ENCODE data around the gene DOP1B.

DNA sequence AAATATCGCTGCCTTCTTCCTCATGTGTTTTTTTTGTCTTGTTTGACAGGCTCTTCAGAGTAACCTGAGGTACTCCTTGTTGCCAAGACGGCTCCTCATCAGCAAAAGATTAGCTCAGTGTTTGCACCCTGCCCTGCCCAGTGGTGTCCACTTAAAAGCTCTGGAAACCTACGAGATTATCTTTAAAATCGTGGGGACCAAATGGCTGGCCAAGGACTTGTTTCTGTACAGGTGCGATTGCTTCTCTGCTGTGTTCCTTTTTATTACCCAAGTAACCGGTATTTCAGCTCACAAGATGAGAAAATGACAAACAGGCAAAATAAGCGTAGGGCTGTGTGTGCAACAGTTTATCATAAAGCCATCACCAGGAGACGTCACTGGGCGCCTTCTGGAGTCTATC lies 42.4 kb downstream of the DOP1B start:
- TF ChIP-seq, protein P1, sequence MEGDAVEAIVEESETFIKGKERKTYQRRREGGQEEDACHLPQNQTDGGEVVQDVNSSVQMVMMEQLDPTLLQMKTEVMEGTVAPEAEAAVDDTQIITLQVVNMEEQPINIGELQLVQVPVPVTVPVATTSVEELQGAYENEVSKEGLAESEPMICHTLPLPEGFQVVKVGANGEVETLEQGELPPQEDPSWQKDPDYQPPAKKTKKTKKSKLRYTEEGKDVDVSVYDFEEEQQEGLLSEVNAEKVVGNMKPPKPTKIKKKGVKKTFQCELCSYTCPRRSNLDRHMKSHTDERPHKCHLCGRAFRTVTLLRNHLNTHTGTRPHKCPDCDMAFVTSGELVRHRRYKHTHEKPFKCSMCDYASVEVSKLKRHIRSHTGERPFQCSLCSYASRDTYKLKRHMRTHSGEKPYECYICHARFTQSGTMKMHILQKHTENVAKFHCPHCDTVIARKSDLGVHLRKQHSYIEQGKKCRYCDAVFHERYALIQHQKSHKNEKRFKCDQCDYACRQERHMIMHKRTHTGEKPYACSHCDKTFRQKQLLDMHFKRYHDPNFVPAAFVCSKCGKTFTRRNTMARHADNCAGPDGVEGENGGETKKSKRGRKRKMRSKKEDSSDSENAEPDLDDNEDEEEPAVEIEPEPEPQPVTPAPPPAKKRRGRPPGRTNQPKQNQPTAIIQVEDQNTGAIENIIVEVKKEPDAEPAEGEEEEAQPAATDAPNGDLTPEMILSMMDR (conservative IDR thresholded peaks at IDR 0.05; ENCODE audit: low read depth, low read length): no peak
- no peak for TF ChIP-seq EZH2 (IDR thresholded peaks at IDR 0.05; ENCODE audit: borderline replicate concordance, low read depth, low read length, poor library complexity, severe bottlenecking)

Data from A673 (cell line).